Glutamatergic neuron (in vitro differentiated cells): ENCODE measurements around the gene ALDH7A1. TPM values are rescaled to one million over a fixed set of nuclear protein-coding genes. Genes with fewer than 3 reads are reported as not detected.

Experiments used
- DNase-seq: peaks from one replicate; pipeline ENCODE4 v3.0.0; 2022
- H3K27ac Mint-ChIP-seq: one replicate; pipeline ENCODE4 v1.8.0; 2020; ENCODE audit warnings: mild to moderate bottlenecking, mixed read lengths, inconsistent platforms; ENCODE audit not compliant: unreplicated experiment
- H3K27me3 Mint-ChIP-seq: one replicate; pipeline ENCODE4 v1.8.0; 2020; ENCODE audit warnings: mild to moderate bottlenecking, moderate library complexity, mixed read lengths, inconsistent platforms; ENCODE audit not compliant: unreplicated experiment
- H3K36me3 Mint-ChIP-seq: one replicate; pipeline ENCODE4 v1.8.0; 2020; ENCODE audit warnings: mild to moderate bottlenecking, mixed read lengths, inconsistent platforms; ENCODE audit not compliant: unreplicated experiment
- H3K4me1 Mint-ChIP-seq: one replicate; pipeline ENCODE4 v1.8.0; 2020; ENCODE audit warnings: mild to moderate bottlenecking, low read depth, mixed read lengths, inconsistent platforms; ENCODE audit not compliant: unreplicated experiment
- H3K4me3 Mint-ChIP-seq: one replicate; pipeline ENCODE4 v1.8.0; 2020; ENCODE audit warnings: mild to moderate bottlenecking, mixed read lengths, inconsistent platforms; ENCODE audit not compliant: unreplicated experiment
- H3K9me3 Mint-ChIP-seq: one replicate; pipeline ENCODE4 v1.8.0; 2020; ENCODE audit warnings: mild to moderate bottlenecking, moderate library complexity, mixed read lengths, inconsistent platforms; ENCODE audit not compliant: unreplicated experiment
- total RNA-seq: library from RNA; stranded (reverse); fragmentation: NEBNext Ultra II Directional; extraction: Animal tissue kit (Norgen Biotek cat#: 25700); gene quantifications from one replicate; pipeline ENCODE4 v1.2.1, GENCODE V29; 2021; ENCODE audit not compliant: unreplicated experiment
- TF ChIP-seq, protein P1 (sequence below): fragments of 200-600 bp; sonication (generic); IDR thresholded peaks from one replicate; pipeline ENCODE4 v1.5.0; 2021; ENCODE audit not compliant: partially characterized antibody, unreplicated experiment

ALDH7A1 gene
- total RNA-seq, 1 donor from 2014 or later, result 85.9 TPM

DNA sequence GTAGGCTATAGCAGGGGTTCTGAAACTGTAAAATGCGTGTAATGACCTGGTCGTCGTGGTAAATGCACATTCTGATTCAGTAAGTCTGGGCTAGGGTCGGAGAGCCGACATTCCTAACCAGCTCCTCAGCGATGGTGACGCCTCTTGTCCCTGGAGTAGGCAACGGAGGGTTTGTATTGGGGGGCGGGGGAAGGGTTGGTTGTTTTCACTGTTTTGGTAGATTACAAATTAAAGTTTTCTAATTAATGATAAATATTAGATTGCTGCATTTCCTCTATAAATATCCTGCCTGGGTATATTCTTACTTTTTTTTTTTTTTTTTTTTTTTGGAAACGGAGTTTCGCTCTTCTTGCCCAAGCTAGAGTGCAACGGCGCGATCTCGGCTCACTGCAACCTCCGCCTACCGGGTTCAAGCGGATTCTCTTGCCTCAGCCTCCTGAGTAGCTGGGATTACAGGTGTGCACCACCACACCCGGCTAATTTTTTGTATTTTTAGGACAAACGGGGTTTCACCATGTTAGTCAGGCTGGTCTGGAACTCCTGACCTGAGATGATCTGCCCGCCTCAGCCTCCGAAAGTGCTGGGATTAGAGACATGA, 566 bp upstream of the ALDH7A1 start:
- TF ChIP-seq, protein P1, sequence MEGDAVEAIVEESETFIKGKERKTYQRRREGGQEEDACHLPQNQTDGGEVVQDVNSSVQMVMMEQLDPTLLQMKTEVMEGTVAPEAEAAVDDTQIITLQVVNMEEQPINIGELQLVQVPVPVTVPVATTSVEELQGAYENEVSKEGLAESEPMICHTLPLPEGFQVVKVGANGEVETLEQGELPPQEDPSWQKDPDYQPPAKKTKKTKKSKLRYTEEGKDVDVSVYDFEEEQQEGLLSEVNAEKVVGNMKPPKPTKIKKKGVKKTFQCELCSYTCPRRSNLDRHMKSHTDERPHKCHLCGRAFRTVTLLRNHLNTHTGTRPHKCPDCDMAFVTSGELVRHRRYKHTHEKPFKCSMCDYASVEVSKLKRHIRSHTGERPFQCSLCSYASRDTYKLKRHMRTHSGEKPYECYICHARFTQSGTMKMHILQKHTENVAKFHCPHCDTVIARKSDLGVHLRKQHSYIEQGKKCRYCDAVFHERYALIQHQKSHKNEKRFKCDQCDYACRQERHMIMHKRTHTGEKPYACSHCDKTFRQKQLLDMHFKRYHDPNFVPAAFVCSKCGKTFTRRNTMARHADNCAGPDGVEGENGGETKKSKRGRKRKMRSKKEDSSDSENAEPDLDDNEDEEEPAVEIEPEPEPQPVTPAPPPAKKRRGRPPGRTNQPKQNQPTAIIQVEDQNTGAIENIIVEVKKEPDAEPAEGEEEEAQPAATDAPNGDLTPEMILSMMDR, result no peak
- no peak for DNase-seq
- H3K9me3 Mint-ChIP-seq, result peaks cover 8% of the 10 kb centered on the region
- H3K4me1 Mint-ChIP-seq, result peaks cover 22% of the 10 kb centered on the region
- H3K4me3 Mint-ChIP-seq, result peak overlapping the region; percentile 95
- H3K27me3 Mint-ChIP-seq, result peaks cover 14% of the 10 kb centered on the region
- H3K27ac Mint-ChIP-seq, result peak overlapping the region; percentile 100
- H3K36me3 Mint-ChIP-seq, result no peaks in the 10 kb centered on the region

DNA sequence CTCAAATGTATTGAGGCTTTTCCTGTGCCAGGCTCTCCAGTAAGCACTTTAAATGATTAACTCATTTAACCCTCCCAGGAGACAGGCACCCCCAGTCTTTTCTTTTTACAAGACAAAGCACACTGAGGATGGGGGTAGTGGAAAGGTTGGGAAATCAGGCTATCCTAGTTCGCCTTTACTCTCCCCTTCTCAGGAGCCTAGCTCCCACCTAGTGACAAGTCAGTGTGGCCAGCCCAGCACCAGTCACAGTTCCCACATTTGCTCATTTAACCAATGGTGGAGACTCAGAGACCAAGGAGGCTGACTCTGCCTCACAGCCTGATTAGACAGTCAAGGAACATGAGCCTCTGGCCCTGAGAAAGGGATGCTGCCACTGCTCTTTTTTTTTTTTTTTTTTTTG, 3.5 kb downstream of the ALDH7A1 start:
- TF ChIP-seq, protein P1, result no peak
- Mint-ChIP-seq H3K4me1 (peaks cover 15% of the 10 kb centered on the region), H3K27me3 (peaks cover 9% of the 10 kb centered on the region), H3K36me3 (no peaks in the 10 kb centered on the region), H3K27ac (no peak overlapping the region), H3K9me3 (peaks cover 2% of the 10 kb centered on the region), H3K4me3 (no peak overlapping the region)
- no peak for DNase-seq

DNA sequence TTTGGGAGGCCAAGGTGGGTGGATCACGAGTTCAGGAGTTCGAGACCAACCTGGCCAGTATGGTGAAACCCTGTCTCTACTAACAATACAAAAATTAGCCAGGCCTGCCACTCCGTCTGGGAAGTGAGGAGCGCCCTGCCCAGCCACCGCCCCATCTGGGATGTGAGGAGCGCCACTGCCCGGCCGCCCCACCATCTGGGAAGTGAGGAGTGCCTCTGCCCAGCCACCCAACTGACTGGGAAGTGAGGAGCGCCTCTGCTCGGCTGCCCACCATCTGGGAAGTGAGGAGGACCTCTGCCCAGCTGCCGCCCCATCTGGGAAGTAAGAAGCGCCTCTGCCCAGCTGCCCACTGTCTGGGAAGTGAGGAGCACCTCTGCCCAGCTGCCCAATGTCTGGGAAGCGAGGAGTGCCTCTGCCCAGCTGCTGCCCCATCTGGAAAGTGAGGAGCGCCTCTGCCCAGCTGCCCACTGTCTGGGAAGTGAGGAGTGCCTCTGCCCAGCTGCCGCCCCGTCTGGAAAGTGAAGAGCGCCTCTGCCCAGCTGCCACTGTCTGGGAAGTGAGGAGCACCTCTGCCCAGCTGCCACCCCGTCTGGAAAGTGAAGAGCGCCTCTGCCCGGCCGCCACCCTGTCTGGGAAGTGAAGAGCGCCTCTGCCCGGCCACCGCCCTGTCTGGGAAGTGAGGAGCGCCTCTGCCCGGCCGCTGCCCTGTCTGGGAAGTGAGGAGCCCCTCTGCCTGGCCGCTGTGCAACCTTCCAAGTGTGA, 5.3 kb downstream of the ALDH7A1 start:
- H3K4me3 Mint-ChIP-seq, result no peak overlapping the region
- no peak for DNase-seq
- TF ChIP-seq, protein P1, result no peak
- peaks cover 15% of the 10 kb centered on the region for H3K4me1 Mint-ChIP-seq
- H3K9me3 Mint-ChIP-seq, result peaks cover 2% of the 10 kb centered on the region
- H3K27ac Mint-ChIP-seq, result no peak overlapping the region
- H3K36me3 Mint-ChIP-seq, result no peaks in the 10 kb centered on the region
- peaks cover 4% of the 10 kb centered on the region for H3K27me3 Mint-ChIP-seq

DNA sequence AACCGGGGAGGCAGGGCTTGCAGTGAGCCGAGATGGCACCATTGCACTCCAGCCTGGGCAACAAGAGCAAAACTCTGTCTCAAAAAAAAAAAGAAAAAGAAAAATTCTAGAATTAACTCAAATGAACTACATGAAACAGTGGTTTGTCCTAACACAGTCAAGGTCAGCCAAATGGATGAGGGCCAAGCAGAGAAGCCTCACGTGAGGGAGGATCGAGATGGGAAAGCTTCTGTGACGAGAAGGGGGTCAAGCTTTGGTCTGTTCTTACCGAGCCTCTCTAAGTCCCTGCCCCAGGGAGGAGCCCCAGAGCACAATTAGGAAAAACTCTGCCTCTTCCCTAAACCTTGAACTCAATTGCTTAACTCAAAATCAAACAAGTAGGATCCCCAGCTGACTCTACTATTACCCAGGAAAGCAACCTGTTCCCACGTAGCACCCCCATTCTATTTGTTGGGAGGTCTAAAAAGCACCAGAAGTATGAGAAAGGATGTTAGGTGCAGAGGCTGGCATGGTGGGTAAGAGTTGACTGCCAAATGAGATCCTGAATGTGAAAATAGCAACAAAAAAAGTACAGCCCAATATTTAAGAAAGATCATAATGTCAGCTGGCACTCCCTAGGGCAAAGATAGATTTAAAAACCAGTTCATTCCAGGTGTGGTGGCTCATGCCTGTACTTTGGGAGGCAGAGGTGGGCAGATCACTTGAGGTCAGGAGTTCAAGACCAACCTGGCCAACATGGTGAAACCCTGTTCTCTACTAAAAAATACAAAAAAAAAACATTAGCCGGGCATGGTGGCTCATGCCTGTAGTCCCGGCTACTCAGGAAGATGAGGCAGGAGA, 7.2 kb downstream of the ALDH7A1 start:
- Mint-ChIP-seq H3K27me3 (peaks cover 2% of the 10 kb centered on the region), H3K9me3 (no peaks in the 10 kb centered on the region), H3K27ac (no peak overlapping the region), H3K4me1 (peaks cover 2% of the 10 kb centered on the region), H3K36me3 (no peaks in the 10 kb centered on the region), H3K4me3 (no peak overlapping the region)
- DNase-seq, result no peak
- TF ChIP-seq, protein P1, result no peak
